Type B pancreatic cell (in vitro differentiated cells): Measurements from ENCODE around the gene TUBGCP6. TPM values are rescaled to one million over a fixed set of nuclear protein-coding genes. Genes with fewer than 3 reads are reported as not detected.

ENCODE experiments used
- DNase-seq: peaks from one replicate; pipeline ENCODE4 v3.0.0; 2021; ENCODE audit warnings: mixed read lengths; ENCODE audit not compliant: unreplicated experiment; ENCODE audit errors: extremely low spot score
- H3K27ac Mint-ChIP-seq: 2 replicates; pipeline ENCODE4 v1.8.0; 2021; ENCODE audit warnings: mild to moderate bottlenecking, mixed read lengths
- H3K27me3 Mint-ChIP-seq: 2 replicates; pipeline ENCODE4 v1.8.0; 2021; ENCODE audit warnings: mixed read lengths
- H3K36me3 Mint-ChIP-seq: 2 replicates; pipeline ENCODE4 v1.8.0; 2021; ENCODE audit warnings: mixed read lengths
- H3K4me1 Mint-ChIP-seq: one replicate; pipeline ENCODE4 v1.8.0; 2021; ENCODE audit warnings: mixed read lengths; ENCODE audit not compliant: unreplicated experiment
- H3K4me3 Mint-ChIP-seq: 2 replicates; pipeline ENCODE4 v1.8.0; 2021; ENCODE audit warnings: mild to moderate bottlenecking, mixed read lengths
- H3K9me3 Mint-ChIP-seq: 2 replicates; pipeline ENCODE4 v1.8.0; 2021; ENCODE audit warnings: mixed read lengths
- total RNA-seq: library from RNA; stranded (reverse); gene quantifications from 2 replicates; pipeline ENCODE4 v1.2.1, GENCODE V29; 2021; ENCODE audit warnings: low replicate concordance
- TF ChIP-seq, protein P1 (sequence below): fragments of 200-600 bp; sonication (generic); conservative IDR thresholded peaks from 2 replicates; pipeline ENCODE4 v1.5.0; 2021; ENCODE audit warnings: antibody characterized with exemption, mild to moderate bottlenecking

TUBGCP6 gene
- total RNA-seq, 1 donor from 2014 or later: 51.4 TPM

DNA sequence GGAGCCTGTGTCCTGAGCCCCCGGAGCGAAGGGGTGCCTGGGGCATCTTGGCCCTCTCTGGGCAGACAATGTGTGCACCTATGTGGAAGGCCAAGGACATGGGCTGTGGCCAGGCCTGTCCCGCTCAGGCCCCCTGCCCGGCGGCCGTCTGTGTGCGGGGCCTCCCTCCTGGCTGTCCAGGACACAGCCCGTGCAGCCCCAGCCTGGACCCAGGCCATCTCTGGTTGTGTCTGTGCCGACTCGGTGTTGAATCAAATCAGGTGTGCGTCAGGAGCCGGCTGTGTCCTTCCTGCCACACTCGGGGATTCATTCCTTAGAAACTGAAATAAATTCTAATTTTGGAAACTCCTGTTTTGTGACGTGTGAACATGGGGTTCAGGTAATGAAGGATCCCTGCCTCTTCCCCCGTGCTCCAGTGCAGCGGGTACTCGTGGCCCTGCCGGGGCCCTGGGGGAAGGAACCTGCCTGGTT is 45.5 kb downstream of the TUBGCP6 start:
- H3K27ac Mint-ChIP-seq: no peak overlapping the region
- peak overlapping the region; percentile 73 for H3K4me3 Mint-ChIP-seq
- peaks cover 9% of the 10 kb centered on the region for H3K4me1 Mint-ChIP-seq
- DNase-seq: no peak
- no peaks in the 10 kb centered on the region for H3K9me3 Mint-ChIP-seq
- TF ChIP-seq, protein P1, sequence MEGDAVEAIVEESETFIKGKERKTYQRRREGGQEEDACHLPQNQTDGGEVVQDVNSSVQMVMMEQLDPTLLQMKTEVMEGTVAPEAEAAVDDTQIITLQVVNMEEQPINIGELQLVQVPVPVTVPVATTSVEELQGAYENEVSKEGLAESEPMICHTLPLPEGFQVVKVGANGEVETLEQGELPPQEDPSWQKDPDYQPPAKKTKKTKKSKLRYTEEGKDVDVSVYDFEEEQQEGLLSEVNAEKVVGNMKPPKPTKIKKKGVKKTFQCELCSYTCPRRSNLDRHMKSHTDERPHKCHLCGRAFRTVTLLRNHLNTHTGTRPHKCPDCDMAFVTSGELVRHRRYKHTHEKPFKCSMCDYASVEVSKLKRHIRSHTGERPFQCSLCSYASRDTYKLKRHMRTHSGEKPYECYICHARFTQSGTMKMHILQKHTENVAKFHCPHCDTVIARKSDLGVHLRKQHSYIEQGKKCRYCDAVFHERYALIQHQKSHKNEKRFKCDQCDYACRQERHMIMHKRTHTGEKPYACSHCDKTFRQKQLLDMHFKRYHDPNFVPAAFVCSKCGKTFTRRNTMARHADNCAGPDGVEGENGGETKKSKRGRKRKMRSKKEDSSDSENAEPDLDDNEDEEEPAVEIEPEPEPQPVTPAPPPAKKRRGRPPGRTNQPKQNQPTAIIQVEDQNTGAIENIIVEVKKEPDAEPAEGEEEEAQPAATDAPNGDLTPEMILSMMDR: no peak
- H3K36me3 Mint-ChIP-seq: peaks cover 13% of the 10 kb centered on the region
- H3K27me3 Mint-ChIP-seq: no peaks in the 10 kb centered on the region

DNA sequence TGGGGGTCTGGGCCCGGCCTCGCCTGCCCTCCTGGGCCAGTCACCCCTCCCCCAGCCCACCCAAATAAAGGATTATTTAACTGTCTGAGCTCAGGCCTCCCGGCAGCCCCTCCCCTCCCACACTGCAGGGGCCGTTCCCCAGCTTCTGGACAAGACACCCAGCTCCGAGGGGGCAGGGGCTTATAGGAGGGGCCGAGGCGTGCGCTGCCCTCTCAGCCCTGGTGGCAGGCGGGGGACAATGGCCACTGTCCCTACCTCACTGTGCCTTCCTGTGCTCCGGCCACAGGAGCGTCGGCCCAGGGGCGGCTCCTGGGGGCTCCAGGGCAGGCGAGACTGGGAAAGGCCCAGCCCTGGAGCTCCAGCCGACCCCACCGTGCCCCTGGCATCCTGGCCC is 46.2 kb downstream of the TUBGCP6 start:
- H3K4me3 Mint-ChIP-seq: no peak overlapping the region
- H3K36me3 Mint-ChIP-seq: peaks cover 10% of the 10 kb centered on the region
- TF ChIP-seq, protein P1: no peak
- no peaks in the 10 kb centered on the region for H3K9me3 Mint-ChIP-seq
- DNase-seq: no peak
- H3K4me1 Mint-ChIP-seq: peaks cover 9% of the 10 kb centered on the region
- H3K27me3 Mint-ChIP-seq: no peaks in the 10 kb centered on the region
- no peak overlapping the region for H3K27ac Mint-ChIP-seq

DNA sequence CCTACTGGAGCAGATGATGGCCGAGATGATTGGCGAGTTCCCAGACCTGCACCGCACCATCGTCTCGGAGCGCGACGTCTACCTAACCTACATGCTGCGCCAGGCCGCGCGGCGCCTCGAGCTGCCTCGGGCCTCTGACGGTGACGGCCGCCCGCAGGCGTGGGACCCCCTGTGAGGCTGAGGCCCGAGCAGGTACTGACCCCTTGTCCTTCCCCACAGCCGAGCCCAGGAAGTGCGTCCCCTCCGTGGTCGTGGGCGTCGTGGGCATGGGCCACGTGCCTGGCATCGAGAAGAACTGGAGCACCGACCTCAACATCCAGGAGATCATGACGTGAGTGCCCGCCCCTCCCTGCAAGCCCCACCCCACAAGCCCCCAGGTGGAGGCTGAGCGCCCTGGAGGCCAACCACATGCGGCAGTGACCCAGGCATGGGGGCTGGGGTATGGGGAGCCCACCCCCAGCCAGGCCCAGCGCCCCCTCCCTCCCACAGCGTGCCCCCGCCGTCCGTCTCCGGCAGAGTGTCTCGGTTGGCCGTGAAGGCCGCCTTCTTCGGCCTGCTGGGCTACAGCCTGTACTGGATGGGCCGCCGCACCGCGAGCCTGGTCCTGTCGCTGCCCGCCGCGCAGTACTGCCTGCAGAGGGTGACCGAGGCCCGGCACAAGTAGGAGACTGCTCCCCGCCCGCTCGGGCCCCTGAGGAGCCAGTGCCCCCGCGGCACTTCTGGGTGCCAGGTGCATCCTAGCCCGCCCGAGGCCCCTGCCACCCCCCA is 46.8 kb downstream of the TUBGCP6 start:
- Mint-ChIP-seq H3K27ac (no peak overlapping the region), H3K4me1 (peaks cover 9% of the 10 kb centered on the region), H3K27me3 (no peaks in the 10 kb centered on the region), H3K4me3 (no peak overlapping the region), H3K9me3 (no peaks in the 10 kb centered on the region), H3K36me3 (peaks cover 4% of the 10 kb centered on the region)
- DNase-seq: no peak
- TF ChIP-seq, protein P1: no peak

DNA sequence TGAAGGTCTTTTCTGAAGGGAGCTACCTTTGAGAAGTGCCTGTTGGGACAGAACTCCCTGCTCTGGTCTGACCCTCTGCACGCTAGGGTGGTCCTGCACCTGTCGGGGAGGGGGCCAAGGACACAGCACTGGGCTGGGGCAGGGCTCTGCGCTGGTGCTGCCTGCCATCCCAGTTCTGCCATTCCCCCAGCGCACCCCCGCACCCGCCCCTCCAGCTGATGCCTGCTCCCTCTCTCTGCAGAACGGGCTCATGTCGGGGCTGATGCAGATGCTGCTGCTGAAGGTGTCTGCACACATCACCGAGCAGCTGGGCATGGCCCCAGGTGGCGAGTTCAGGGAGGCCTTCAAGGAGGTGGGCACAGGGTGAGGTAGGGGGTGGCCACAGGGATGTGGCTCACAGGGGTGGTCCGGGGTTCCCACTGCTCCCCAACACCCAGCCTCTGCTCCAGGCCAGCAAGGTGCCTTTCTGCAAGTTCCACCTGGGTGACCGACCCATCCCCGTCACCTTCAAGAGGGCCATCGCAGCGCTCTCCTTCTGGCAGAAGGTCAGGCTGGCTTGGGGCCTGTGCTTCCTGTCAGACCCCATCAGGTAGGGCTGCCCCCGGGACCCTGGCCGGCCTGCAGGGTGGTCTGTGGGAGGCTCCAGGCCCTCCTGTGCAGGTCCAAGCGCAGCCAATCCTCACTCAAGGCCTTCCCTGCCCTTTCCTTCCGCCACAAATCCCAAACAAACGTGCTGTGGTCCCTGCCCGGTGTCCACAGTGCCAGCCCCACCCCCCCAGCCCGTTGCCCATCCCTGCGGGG is 47.6 kb downstream of the TUBGCP6 start:
- H3K4me1 Mint-ChIP-seq: peaks cover 4% of the 10 kb centered on the region
- H3K27me3 Mint-ChIP-seq: no peaks in the 10 kb centered on the region
- H3K9me3 Mint-ChIP-seq: no peaks in the 10 kb centered on the region
- DNase-seq: no peak
- peaks cover 4% of the 10 kb centered on the region for H3K36me3 Mint-ChIP-seq
- no peak overlapping the region for H3K4me3 Mint-ChIP-seq
- H3K27ac Mint-ChIP-seq: no peak overlapping the region
- TF ChIP-seq, protein P1: no peak

DNA sequence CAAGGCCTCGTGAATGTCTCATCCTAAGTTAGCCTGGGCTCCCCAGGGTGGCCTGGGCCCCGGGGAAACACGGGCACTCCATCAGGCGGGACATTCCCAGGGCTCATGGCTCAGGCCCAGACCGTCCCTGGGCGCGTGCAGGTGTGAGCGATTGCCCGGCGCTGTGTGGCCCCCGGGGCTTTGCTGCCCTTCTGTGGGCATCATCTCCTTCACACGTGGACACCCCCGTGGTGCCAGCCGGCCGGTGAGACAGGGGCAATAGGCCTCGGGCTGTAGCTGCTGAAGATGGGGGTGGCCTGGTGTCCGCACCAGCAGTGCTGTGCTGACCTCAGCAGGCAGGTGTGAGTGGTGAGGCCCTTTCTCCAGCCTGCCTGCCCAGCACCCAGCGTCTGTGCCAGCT is 48.6 kb downstream of the TUBGCP6 start:
- peaks cover 3% of the 10 kb centered on the region for H3K4me1 Mint-ChIP-seq
- no peak overlapping the region for H3K4me3 Mint-ChIP-seq
- DNase-seq: no peak
- no peaks in the 10 kb centered on the region for H3K36me3 Mint-ChIP-seq
- H3K9me3 Mint-ChIP-seq: no peaks in the 10 kb centered on the region
- TF ChIP-seq, protein P1: no peak
- H3K27me3 Mint-ChIP-seq: no peaks in the 10 kb centered on the region
- H3K27ac Mint-ChIP-seq: no peak overlapping the region
